Measurements from ENCODE around the gene CAP2. TPM values are rescaled to one million over a fixed set of nuclear protein-coding genes. Genes with fewer than 3 reads are reported as not detected.

Gene CAP2
- total and polyA plus RNA-seq, 12 donors, result 42.0 to 211 (median 156) TPM

DNA sequence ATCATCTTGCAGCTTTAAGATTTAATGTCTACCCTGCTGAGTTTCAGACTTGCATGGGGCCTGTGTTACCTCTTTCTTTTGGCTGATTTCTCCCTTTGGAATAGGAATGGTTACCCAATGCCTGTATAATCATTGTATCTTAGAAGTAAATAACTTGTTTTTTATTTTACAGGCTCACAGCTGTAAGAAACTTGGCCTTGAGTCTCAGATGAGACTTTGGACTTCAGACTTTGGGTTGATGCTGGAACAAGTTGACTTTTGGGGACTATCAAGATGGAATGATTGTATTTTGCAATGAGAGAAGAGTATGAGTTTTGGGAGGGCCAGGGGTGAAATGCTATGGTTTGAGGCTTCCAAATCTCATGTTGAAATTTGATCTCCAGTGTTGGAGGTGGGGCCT is 34.9 kb upstream of the CAP2 start:
- Histone ChIP-seq H3K4me3 (no peak overlapping the region), H3K36me3 (no peaks in the 10 kb centered on the region), H3K27me3 (no peaks in the 10 kb centered on the region), H3K9me3 (no peaks in the 10 kb centered on the region), H3K4me1 (no peaks in the 10 kb centered on the region), H3K27ac (no peak overlapping the region)
- DNase-seq (no peak), ATAC-seq (no peak)
- intact Hi-C loops (cut with DNase I), result no loop called here
- TF ChIP-seq, protein P1, sequence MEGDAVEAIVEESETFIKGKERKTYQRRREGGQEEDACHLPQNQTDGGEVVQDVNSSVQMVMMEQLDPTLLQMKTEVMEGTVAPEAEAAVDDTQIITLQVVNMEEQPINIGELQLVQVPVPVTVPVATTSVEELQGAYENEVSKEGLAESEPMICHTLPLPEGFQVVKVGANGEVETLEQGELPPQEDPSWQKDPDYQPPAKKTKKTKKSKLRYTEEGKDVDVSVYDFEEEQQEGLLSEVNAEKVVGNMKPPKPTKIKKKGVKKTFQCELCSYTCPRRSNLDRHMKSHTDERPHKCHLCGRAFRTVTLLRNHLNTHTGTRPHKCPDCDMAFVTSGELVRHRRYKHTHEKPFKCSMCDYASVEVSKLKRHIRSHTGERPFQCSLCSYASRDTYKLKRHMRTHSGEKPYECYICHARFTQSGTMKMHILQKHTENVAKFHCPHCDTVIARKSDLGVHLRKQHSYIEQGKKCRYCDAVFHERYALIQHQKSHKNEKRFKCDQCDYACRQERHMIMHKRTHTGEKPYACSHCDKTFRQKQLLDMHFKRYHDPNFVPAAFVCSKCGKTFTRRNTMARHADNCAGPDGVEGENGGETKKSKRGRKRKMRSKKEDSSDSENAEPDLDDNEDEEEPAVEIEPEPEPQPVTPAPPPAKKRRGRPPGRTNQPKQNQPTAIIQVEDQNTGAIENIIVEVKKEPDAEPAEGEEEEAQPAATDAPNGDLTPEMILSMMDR (IDR thresholded peaks at IDR 0.05), result no peak

DNA sequence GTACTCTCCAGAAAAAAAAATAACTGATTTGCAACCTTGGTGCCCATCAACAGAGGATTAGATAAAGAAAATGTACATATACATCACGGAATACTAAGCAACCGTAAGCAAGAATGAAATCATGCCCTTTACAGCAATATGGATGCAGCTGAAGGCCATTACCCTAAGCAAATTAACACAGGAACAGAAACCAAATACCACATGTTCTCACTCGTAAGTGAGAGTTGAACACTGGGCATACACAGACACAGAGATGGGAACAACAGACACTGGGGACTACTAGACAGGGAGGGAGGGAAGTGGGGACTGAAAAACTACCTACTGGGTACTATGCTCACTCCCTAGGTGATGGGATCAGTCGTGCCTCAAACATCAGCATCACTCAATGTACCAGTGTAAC is 32.8 kb upstream of the CAP2 start:
- WGBS, 2 donors, result 85 to 90% methylated on average over 4 of the region's 4 CpGs
- no peak overlapping the region for H3K27ac ChIP-seq
- ATAC-seq (no peak), DNase-seq (no peak)
- no peaks in the 10 kb centered on the region for H3K36me3 ChIP-seq
- no peak overlapping the region for H3K4me3 ChIP-seq
- TF ChIP-seq, protein P1 (IDR thresholded peaks at IDR 0.05), result no peak
- intact Hi-C loops (cut with DNase I), result no loop called here
- no peaks in the 10 kb centered on the region for H3K4me1 ChIP-seq
- H3K9me3 ChIP-seq, result no peaks in the 10 kb centered on the region
- no peaks in the 10 kb centered on the region for H3K27me3 ChIP-seq

DNA sequence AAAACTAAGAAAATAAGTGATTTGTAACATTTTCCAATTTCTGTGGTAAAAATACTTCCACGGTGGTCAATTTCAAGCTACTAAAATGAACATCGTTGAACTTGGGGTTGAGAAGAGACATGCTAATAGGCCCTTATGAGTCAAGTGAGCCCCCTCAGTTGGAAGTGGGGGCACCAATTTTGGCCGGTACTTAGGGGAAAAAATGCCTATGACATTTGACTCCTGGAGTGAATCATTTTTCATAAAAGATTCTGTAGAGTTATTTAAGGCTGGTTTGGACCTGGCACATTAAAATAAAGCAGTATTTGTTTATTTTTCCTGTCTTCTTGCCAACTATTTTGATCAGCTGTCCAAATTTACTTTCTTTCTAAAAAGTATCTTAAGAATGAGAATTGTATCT is 32.4 kb upstream of the CAP2 start:
- Histone ChIP-seq H3K27me3 (no peaks in the 10 kb centered on the region), H3K9me3 (no peaks in the 10 kb centered on the region), H3K4me1 (no peaks in the 10 kb centered on the region), H3K27ac (no peak overlapping the region), H3K36me3 (no peaks in the 10 kb centered on the region), H3K4me3 (no peak overlapping the region)
- intact Hi-C loops (cut with DNase I), result no loop called here
- 81 to 85% methylated on average over 3 of the region's 3 CpGs for WGBS, 2 donors
- no peak for DNase-seq
- no peak for ATAC-seq
- TF ChIP-seq, protein P1 (IDR thresholded peaks at IDR 0.05), result no peak

DNA sequence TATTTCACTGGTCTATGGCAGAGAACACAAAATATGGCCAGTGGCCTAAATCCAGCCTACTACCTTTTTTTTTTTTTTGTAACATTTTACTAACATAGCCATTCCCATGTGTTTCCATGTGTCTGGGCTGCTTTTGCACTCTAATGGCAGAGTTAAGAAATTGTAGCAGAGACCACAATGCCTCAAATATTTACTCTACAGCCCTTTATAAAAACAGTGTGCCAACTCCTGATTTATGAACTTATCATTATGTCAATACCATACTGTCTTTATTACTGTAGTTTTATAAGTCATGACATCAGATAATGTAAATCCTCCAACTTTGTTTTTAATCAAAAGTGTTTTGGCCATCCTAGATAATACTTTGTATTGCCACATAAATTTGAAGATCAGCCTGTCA is 27.4 kb upstream of the CAP2 start:
- no peak overlapping the region for H3K27ac ChIP-seq
- H3K27me3 ChIP-seq, result no peaks in the 10 kb centered on the region
- H3K4me1 ChIP-seq, result no peaks in the 10 kb centered on the region
- ATAC-seq (no peak), DNase-seq (no peak)
- TF ChIP-seq, protein P1 (IDR thresholded peaks at IDR 0.05), result no peak
- peaks cover 0 to 24% (median 15%) of the 10 kb centered on the region in 11 donors for H3K9me3 ChIP-seq
- intact Hi-C loops (cut with DNase I), result no loop called here
- no peak overlapping the region for H3K4me3 ChIP-seq
- H3K36me3 ChIP-seq, result no peaks in the 10 kb centered on the region

DNA sequence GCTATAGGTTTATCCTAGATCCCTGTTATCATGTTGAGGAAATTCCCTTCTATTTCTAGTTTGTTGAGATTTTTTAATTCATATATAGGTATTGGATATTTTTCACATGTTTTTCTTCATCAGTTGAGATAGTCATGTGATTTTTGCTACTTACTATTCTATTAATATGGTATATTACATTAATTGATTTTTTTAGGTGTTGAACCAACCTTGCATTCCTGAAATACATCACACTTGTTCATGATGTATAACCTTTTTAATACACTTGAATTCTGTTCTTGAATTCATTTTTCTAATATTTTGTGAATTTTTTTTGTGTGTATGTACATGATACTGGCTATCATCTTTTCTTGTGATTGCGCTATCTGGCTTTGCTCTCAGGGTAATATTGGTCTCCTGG is 25.5 kb upstream of the CAP2 start:
- no peaks in the 10 kb centered on the region for H3K4me1 ChIP-seq
- no peak for DNase-seq
- H3K27me3 ChIP-seq, result no peaks in the 10 kb centered on the region
- TF ChIP-seq, protein P1 (IDR thresholded peaks at IDR 0.05), result no peak
- no peaks in the 10 kb centered on the region for H3K36me3 ChIP-seq
- no peak overlapping the region for H3K4me3 ChIP-seq
- peaks cover 0 to 29% (median 15%) of the 10 kb centered on the region in 11 donors for H3K9me3 ChIP-seq
- H3K27ac ChIP-seq, result no peak overlapping the region
- WGBS, 2 donors, result 98 to 100% methylated on average over 1 of the region's 1 CpG
- ATAC-seq, result no peak
- intact Hi-C loops (cut with DNase I), result no loop called here
